ENCODE measurements around the gene AKR1C1.
"Not testable (repeated sequence)": the region's sequence is repeated elsewhere in the genome, so short reads cannot be mapped to it uniquely, and the experiment has no call there.

The AKR1C1 gene

DNA sequence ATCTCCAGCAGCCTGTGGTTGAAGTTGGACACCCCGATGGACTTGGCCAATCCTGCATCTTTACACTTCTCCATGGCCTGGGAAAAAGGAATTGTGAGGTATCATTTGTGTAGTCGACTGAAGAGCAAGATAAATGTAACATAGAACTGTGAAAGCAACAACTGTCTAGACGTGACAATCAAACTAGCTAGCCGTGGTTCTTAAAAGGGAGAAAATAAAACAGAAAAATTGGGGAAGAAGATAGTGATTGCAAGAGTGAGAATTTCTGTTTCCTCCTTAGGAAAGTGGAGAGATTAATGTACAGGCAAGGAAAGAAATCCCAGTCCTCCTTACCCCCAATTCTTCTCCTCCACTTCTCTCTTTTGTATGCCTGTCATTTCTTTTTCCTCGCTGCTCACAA lies 35.5 kb downstream of the AKR1C1 start:
- TF ChIP-seq CTCF (IDR thresholded peaks at IDR 0.05; ENCODE audit: insufficient read depth, low read depth, low read length, missing control alignments), result no peak
- H3K4me3 ChIP-seq (ENCODE audit: low read depth, low read length), result no peak overlapping the region
- no peak for DNase-seq (ENCODE audit: low read depth)

DNA sequence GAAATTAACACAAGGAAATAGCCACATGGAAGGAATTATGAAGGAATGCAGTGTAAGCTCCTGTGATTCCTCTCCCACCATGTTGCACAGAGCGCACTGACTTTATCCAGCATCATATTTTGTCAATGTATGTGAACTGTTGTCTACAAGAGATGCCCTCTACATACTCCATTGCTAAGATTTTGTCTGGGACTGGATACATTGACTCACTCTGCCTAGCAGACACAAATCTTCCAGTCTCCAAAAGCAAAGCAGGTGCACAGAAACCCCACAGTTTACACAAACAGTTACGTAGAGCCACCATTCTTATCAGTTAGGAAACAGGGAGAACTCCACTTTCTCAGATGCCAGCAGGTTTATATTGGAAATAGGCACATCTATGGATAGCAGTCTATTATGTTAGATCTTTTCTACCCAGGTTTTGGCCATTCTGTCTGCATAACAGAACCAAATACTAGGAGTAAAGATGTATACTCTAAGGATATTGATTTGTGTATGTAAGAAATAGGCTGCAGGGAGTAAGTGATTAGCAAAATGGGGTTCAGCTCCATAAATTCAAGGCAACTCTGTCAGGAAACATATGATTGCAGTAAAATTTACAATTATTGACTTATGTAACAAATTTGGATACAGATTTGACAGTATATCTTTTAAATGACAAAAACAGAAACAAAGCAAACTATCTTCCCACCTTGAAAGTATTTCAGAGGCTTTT lies 39.0 kb downstream of the AKR1C1 start:
- no peak for DNase-seq (ENCODE audit: low read depth)
- H3K4me3 ChIP-seq (ENCODE audit: low read depth, low read length), result no peak overlapping the region
- no peak for TF ChIP-seq CTCF (IDR thresholded peaks at IDR 0.05; ENCODE audit: insufficient read depth, low read depth, low read length, missing control alignments)

- DNase-seq (ENCODE audit: low read depth); H3K4me3 ChIP-seq (ENCODE audit: low read depth, low read length): not testable (repeated sequence)
Observed at GRCh38 chr10:5003127-5004029, 40.2 kb downstream of the AKR1C1 start, which contains the start of gene AKR1C2. TSS of gene AKR1C2 (minus strand) at chr10:5003857. CDS start at chr10:5003835, 22 bp downstream.

DNA sequence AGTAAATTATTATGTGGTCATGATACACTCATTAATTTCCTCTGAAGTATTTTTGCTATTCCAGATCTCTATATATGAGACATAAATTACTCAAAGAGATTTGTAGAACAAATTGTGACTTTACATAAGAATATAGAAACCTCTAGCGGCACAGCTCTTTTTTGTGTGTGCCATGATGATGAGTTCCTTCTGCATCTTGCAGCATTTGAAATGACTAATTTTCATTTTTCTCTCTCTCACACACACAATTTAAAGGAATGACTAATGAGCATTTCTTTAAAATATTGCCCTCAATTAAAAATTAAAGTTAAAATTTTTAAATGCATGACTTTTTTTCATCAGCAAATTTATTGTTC lies 40.8 kb downstream of the AKR1C1 start:
- DNase-seq (ENCODE audit: low read depth); H3K4me3 ChIP-seq (ENCODE audit: low read depth, low read length): not testable (repeated sequence)

- H3K4me3 ChIP-seq (ENCODE audit: low read depth, low read length); DNase-seq (ENCODE audit: low read depth): not testable (repeated sequence)
Observed at GRCh38 chr10:5004501-5004900, 41.3 kb downstream of the AKR1C1 start.

GRCh38 chr10:5008857-5009548 lies 45.8 kb downstream of the AKR1C1 start:
- H3K4me3 ChIP-seq (ENCODE audit: low read depth, low read length); DNase-seq (ENCODE audit: low read depth): not testable (repeated sequence)

- DNase-seq (ENCODE audit: low read depth); H3K4me3 ChIP-seq (ENCODE audit: low read depth, low read length): not testable (repeated sequence)
Observed at GRCh38 chr10:5010043-5010442, 46.8 kb downstream of the AKR1C1 start.

DNA sequence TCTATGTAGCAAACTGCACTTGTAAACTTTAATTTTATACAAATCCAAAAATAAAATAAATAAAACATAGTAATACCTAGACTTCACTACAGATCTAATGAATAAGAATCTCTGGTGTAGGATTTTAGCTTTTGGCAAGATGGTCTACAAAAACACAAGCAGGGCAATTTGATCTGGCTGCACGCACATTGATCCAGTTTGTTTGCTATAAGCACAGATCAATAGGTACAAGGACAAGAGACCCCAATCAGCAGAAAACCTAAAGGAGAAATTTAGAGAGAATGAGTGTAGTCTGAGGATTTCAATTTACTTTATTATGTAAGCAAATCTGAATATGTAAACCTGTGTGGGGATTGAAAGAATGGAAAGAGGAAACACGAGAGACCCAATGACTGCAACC lies 48.2 kb downstream of the AKR1C1 start:
- H3K4me3 ChIP-seq (ENCODE audit: low read depth, low read length); DNase-seq (ENCODE audit: low read depth): not testable (repeated sequence)

DNA sequence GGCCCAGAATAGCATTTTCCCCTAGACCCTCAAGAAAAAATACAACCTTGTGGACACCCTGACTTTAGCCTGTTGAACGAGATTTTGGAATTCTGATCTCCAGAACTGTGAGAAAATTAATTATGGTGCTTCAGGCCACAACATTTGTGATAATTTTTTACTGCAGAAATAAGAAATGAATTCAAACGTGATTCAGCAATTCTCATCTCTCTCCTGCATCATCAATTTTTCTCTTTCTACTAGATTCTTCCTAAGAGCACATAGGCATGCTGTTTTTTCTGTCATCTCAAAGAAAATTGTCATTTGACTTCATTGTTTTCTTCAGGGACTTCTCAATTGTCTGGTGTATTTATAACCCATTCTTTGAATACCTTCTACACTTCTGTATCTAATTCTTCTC lies 49.4 kb downstream of the AKR1C1 start:
- no peak for TF ChIP-seq CTCF (IDR thresholded peaks at IDR 0.05; ENCODE audit: insufficient read depth, low read depth, low read length, missing control alignments)
- no peak overlapping the region for H3K4me3 ChIP-seq (ENCODE audit: low read depth, low read length)

GRCh38 chr10:5013385-5013784 lies 50.2 kb downstream of the AKR1C1 start:
- no peak for TF ChIP-seq CTCF (IDR thresholded peaks at IDR 0.05; ENCODE audit: insufficient read depth, low read depth, low read length, missing control alignments)
- H3K4me3 ChIP-seq (ENCODE audit: low read depth, low read length), result no peak overlapping the region
- DNase-seq (ENCODE audit: low read depth), result no peak

More for the DNA sequence above, 49.4 kb downstream of the AKR1C1 start:
- DNase-seq (ENCODE audit: low read depth), result no peak

DNA sequence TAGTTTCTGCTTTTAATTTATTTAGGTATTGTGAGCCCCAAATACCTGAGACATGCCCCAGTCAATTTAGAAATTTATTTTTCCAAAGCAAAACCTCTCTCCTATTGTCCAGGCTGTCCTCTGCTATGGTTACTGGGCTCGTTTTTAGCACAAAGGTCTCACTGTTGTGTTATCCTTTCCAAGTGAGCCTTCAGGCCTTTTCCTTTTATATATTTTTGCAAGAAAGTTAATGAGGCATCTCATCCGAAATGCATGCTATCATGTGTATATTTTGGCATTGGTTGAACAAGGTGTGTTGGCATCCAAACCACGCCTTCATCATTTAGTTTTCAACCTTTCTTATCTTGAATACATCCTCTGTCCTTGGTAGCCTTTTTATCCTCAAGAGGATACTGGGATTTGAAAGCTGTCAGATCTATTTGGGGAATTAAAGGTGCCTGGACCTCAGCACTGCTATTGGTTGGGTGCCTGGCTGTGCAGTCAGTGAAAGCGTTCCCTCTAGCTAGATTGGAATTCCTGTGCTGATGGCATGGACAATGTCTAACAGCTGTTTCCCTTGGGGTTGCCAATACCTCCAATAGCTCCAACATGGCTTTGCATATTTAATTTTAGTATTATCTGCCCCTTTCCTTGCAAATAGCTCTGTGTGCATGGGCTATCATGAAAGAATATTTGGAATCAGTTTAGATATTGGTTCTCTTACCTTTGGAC lies 51.1 kb downstream of the AKR1C1 start:
- not testable (repeated sequence) for DNase-seq (ENCODE audit: low read depth)

More for the DNA sequence above, 51.1 kb downstream of the AKR1C1 start:
- not testable (repeated sequence) for H3K4me3 ChIP-seq (ENCODE audit: low read depth, low read length)

Data from GM12865 (cell line).